ENCODE data around the gene MSL3. TPM values are rescaled to one million over a fixed set of nuclear protein-coding genes. Genes with fewer than 3 reads are reported as not detected.

Gene MSL3, protein sequence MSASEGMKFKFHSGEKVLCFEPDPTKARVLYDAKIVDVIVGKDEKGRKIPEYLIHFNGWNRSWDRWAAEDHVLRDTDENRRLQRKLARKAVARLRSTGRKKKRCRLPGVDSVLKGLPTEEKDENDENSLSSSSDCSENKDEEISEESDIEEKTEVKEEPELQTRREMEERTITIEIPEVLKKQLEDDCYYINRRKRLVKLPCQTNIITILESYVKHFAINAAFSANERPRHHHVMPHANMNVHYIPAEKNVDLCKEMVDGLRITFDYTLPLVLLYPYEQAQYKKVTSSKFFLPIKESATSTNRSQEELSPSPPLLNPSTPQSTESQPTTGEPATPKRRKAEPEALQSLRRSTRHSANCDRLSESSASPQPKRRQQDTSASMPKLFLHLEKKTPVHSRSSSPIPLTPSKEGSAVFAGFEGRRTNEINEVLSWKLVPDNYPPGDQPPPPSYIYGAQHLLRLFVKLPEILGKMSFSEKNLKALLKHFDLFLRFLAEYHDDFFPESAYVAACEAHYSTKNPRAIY
- total RNA-seq (2022; extraction: Qiagen RNA extraction; ENCODE audit: low read depth), result 19.5 to 23.3 TPM (median 20.1 TPM) in 5 replicates

DNA sequence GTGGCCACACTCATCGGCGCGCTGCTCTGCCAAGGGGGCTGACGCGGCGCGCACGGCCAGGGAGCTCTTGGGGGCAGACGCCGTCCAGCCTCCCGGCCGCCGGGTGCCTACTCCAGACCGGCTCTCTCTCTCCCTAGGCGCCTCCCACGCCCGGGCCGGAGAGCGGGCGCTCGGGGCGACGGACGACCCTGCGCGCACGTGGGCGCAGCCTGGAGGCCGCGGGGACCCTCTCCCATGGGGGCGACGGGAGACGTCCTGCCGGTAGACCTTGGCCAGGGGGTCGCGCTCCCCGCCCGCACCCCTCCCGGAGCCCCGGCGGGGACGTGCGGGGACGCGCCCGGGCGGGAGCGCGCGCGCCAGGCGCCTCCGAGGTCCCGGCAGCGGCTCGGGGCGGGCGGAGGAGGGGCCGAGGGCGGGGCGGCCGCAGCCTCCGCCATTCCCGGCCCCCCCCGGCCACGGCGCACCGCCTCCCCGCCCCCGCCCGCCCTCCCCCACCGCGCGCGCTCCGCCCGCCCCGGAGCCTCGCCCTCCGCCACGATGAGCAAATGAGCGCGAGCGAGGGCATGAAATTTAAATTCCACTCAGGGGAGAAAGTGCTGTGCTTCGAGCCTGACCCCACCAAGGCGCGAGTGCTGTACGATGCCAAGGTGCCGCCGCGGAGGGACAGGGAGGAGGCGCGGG is at the start of gene MSL3:
Gene MSL3 (plus strand): TSS at position 519 of the 681 bp plus-strand sequence. CDS start 27 bp downstream, at position 546.

Other genes with a start within 250 kb of the MSL3 start
- gene ARHGAP6, start 92.3 kb upstream of the MSL3 start, total RNA-seq (2022; extraction: Qiagen RNA extraction; ENCODE audit: low read depth), result 0.07 TPM in 1 of 5 replicates, not detected in the others